ENCODE data around the gene SFT2D2. TPM values are rescaled to one million over a fixed set of nuclear protein-coding genes. Genes with fewer than 3 reads are reported as not detected.

SFT2D2 gene
- total and polyA plus RNA-seq, 2 of the 8 experiments (the other 6 are each of a cell fraction or from before 2014, with no cell fraction given), result 9.0 to 29.0 TPM

GRCh38 chr1:168245042-168245441 lies 19.2 kb downstream of the SFT2D2 start:
- no peak overlapping the region for H4K5ac ChIP-seq (ENCODE audit: insufficient read length, low read depth, low read length)
- no peak overlapping the region for H2AFZ ChIP-seq (ENCODE audit: low read length)
- H3K14ac ChIP-seq (ENCODE audit: insufficient read length), result no peak overlapping the region
- H3K9ac ChIP-seq (replicated peaks in 1 of 4; ENCODE audit: extremely low read depth in 1 of 4, low read depth in 3 of 4, low read length in 3 of 4), result no peak overlapping the region
- no peaks in the 10 kb centered on the region for H3K23me2 ChIP-seq (ENCODE audit: low read depth, low read length)
- H3K4me2 ChIP-seq (ENCODE audit: insufficient read depth in 1 of 2, low read depth in 2 of 2, low read length in 2 of 2), result no peak overlapping the region
- no peak overlapping the region for H2BK120ac ChIP-seq (replicated peaks; ENCODE audit: low read depth, low read length)
- H2BK20ac ChIP-seq (ENCODE audit: low read length), result no peak overlapping the region
- no peak overlapping the region for H2BK15ac ChIP-seq (ENCODE audit: low read length)
- no peak overlapping the region for H4K8ac ChIP-seq (ENCODE audit: extremely low read depth, insufficient read depth, low read length)
- no peak overlapping the region for H2AK5ac ChIP-seq (ENCODE audit: low read depth, low read length)
- no peak overlapping the region for H3K18ac ChIP-seq (ENCODE audit: extremely low read depth, low read length)
- no peak overlapping the region for H3K4ac ChIP-seq (replicated peaks; ENCODE audit: insufficient read length, low read depth, low read length)
- no peak overlapping the region for H3K56ac ChIP-seq (replicated peaks; ENCODE audit: insufficient read length, low read depth, low read length)
- H2BK12ac ChIP-seq (ENCODE audit: low read depth, low read length), result no peak overlapping the region
- TF ChIP-seq CEBPB (IDR thresholded peaks at IDR 0.05; ENCODE audit: low read depth, low read length) (0 out of 2 replicates have a peak, but pooled peaks have one; percentile 23), CHD2 (IDR thresholded peaks at IDR 0.05; ENCODE audit: low read length) (no peak)
- H3K23ac ChIP-seq (ENCODE audit: insufficient read length), result no peak overlapping the region
- H3K4me3 ChIP-seq (ENCODE audit: extremely low read depth in 1 of 4, insufficient read depth in 2 of 4, low read depth in 3 of 4, low read length in 4 of 4), result no peak overlapping the region
- H4K20me1 ChIP-seq (replicated peaks in 1 of 2; ENCODE audit: control insufficient read depth in 1 of 2, insufficient read depth in 2 of 2, low read length in 2 of 2), result no peaks in the 10 kb centered on the region
- H3K27me3 ChIP-seq (replicated peaks in 1 of 4; ENCODE audit: control insufficient read depth in 3 of 4, extremely low read depth in 1 of 4, insufficient read depth in 3 of 4, low read length in 3 of 4), result no peaks in the 10 kb centered on the region
- H4K91ac ChIP-seq (replicated peaks; ENCODE audit: insufficient read length, low read length), result no peak overlapping the region
- H3K79me2 ChIP-seq (ENCODE audit: control insufficient read depth in 1 of 2, insufficient read depth in 2 of 2, low read length in 2 of 2), result no peaks in the 10 kb centered on the region
- FAIRE-seq, result no peak
- no peak for DNase-seq (ENCODE audit: low read depth in 1 of 2, low spot score in 2 of 2)
- peaks cover 0 to 4% (median 2%) of the 10 kb centered on the region in 4 experiments; a peak in 3 of 7 replicates for H3K4me1 ChIP-seq (replicated peaks in 1 of 4; ENCODE audit: control insufficient read depth in 3 of 4, insufficient read depth in 4 of 4, low read length in 3 of 4)
- POLR2A ChIA-PET (ENCODE audit: partially characterized antibody), result no interaction called here
- WGBS, 2 experiments (ENCODE audit: extremely low coverage in 1 of 2, insufficient coverage in 1 of 2, insufficient read length in 1 of 2, insufficient replicate concordance in 2 of 2, low coverage in 1 of 2, low lambda C conversion rate in 2 of 2, missing lambda C conversion rate in 1 of 2), result 89% methylated on average over 3 of the region's 3 CpGs; no CpG with 5 or more reads in 1 of the 2 experiments
- no peak overlapping the region for H3K27ac ChIP-seq (ENCODE audit: low read depth, low read length)
- no peak overlapping the region for H2BK5ac ChIP-seq (ENCODE audit: low read depth, low read length)
- H3K79me1 ChIP-seq (ENCODE audit: low read depth, low read length), result no peaks in the 10 kb centered on the region
- no peaks in the 10 kb centered on the region for H3K9me3 ChIP-seq (ENCODE audit: insufficient read depth in 2 of 2, low read depth in 1 of 2, low read length in 1 of 2)
- CTCF ChIA-PET (ENCODE audit: partially characterized antibody), result interaction anchor here (0.7 to 2.2 kb wide), 3 partner anchors 7 to 10 kb away, joined by 3 to 18 read pairs (median 10); no protein-coding TSS in a partner anchor
- H3K36me3 ChIP-seq (ENCODE audit: control insufficient read depth in 2 of 4, insufficient read depth in 4 of 4, low read length in 3 of 4), result peaks cover 7 to 17% (median 10%) of the 10 kb centered on the region in 4 experiments; a peak in 7 of 8 replicates

Data from H1 (cell line).